GM21390 (cell line): ENCODE results near the gene NCK2.
A peak's percentile ranks its signal among the peaks of the same experiment; 100 is the strongest.

Source experiments
- ATAC-seq: cut with Tn5 transposase; IDR thresholded peaks from one replicate; pipeline ENCODE4 v1.9.1; 2021; ENCODE audit not compliant: unreplicated experiment

NCK2 gene

DNA sequence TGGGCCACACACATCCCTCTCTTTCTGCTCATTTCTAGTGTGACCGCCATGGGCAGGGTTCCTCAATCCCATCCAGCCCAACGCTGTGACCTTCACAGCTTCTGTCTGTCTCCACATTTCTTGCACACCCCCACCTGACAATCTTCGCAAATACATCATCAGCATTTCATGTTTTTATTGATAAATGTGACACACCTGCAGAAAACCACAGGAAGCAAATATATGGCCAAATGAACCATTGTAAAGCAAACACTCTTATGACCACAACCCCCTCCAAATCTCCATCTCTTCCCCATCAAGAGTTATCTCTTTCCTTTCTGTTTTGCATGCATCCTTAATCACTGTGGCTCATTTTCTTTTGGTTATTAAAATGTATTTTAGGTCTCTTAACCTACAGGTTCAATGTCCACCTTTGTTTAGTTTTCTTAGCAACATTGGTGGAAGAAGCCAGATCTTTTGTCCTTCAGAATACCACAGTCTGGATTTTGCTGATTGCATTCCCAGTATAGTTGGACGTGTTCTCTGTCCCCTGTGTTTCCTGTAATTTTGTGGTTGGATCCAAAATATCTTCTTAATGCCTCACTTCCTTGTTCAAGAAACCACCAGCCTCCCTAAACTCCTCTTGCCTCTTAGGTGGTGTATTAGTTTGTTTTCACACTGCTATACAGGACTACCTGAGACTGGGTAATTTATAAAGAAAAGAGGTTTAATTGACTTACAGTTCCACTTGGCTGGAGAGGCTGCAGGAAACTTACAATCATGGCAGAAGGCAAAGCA lies 9.8 kb upstream of the NCK2 start:
- no peak for ATAC-seq

DNA sequence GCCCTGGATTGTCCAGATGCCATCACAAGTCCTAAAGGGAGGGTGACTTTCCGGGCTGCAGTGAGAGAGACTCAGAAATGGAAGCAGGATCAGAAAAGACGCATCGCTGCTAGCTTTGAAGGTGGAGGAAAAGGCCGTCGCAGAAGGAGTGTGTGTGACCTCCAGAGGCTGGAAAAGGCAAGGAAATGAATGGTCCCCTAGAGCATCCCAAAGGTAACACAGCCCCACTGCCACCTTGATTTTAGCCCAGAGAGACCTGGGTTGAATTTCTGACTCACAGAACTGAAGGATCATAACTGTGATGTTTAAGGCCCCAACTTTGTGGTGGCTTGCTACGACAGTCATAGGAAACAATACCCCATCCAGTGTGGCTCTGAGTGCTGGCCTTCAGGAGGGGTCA lies 8.6 kb upstream of the NCK2 start:
- ATAC-seq, result no peak

DNA sequence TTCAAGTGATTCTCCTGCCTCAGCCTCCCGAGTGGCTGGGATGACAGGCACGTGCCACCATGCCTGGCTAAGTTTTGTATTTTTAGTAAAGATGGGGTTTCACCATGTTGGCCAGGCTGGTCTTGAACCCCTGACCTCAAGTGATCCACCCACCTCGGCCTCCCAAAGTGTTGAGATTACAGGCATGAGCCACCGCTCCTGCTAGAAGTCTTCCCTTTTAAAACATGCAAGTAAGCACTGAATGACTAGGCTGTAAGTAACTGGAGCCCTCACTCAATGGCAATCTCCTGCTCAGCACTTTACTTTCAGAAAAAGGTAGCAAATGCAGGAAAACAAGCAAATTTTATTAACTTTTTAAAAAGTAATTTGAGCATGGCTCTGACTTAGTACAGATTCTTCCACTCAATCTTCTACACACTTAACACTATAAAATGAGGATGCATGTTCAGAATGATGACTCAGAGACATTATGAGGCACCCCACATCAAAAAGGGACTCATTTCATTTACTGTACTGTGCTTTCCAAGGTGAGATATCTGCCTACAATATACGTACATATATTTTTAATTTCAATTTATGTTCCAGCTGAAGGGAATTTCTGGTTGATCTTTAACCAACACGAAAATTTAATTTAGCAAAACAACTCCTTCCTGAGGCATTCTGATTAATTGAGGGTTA lies 6.6 kb upstream of the NCK2 start:
- no peak for ATAC-seq

DNA sequence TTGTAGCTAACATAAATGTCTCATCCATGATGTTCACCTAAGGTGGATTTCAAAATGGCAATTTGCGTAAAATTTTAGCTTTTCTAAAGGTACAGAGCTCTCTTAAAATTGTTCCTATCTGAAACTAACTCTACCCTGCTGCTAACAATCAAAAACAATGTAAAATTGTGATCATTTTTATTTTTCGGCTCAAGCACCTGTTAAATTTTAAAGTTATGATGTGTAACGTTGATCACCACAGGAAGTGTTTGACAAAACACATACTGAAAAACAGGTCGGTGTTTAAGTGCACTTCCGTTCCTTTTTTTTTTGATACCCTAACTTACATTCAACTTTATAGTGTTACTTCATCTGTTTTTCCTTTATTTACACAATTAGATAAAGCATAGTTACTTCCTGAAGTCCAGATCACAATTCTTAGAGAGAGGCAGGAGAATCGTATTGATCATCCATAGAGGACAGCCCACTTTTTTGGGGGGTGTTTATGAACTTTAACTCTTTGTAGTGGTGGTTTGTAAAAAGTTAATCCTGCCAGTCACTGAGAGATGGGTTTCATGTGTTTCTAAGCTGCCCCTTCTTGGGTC lies 6.0 kb upstream of the NCK2 start:
- ATAC-seq, result no peak

DNA sequence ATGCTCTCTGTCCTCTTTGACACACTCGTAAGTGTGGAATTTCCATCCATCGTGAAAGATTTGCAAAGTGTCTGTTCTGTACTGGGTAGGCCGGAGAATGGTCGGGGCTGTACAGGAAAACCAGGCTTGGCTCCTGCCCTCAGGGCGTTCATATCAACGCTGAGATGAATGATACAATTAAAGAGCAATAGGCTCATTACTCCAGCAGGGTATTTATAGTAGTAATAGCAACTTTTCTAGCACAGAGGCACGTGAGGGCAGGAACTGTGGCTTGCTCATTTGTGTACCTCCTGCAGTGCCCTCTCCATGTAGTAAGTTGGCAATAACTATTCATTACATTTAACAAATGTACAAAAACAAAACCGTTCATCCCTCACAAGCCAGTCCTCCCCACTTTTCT lies 5.3 kb upstream of the NCK2 start:
- ATAC-seq, result no peak

DNA sequence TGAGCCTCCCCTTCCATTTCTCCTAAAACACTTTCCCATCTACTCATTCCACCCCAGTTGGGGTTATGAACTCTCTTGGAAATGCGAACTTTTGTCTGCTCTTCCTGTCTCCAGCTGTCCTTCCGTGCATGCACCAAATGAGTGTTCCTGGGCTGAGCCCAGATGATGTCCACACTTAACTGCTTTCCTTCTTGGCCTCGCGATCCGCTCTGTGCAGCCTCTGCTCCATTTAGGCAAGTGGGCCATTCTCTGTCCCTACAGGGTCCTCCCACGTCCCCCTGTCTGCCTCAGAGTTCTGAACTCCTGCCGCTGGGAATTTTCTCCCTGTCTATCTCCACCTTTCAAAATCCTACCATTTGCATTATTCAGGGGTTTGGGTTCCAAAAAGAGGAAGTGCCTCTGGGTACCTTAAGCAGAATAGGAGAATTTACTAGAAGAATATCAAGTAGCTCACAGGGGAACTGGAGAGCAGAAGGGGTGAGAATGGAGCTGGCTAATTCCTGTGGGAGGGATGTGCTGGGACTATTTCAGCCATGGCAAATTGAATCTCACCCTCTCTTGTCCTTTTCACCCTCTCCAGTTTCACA lies 4.7 kb upstream of the NCK2 start:
- ATAC-seq, result no peak

DNA sequence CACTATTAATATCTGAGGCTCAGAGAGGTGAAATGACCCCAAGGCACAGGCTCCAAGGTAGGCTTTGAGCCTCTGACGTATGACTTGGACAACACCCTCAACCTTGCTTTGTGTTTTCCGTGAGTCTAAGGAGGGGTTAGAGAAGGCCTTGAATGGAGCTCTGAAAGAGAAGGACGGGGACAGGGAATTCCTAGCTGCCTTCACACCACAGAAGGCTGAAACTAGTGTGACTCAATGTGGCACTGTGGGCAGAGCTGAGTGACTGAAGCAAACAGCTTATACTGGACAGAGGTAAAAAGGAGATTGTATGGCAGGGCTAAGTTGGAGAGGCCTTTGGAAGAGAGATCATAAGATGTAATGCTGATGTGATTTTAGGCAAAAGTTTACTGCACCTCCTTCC lies 3.5 kb upstream of the NCK2 start:
- ATAC-seq, result no peak

DNA sequence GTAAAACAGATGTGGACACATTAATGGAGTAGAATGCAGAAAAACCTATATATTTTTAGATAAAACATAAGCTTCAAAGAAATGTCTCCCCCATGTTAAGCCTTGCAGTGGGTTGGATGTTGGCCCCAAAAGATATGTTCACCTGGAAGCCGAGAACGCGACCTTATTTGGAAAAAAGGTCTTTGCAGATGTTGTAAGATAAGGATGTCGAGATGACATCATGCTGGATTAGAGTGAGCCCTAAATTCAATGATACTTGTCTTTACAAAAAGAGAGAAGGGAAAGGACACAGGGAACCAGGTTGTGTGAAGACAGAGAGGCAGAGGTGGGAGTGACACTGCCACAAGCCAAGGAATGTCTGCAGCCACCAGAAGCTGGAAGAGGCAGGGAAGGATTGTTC lies 3.1 kb upstream of the NCK2 start:
- ATAC-seq, result no peak

DNA sequence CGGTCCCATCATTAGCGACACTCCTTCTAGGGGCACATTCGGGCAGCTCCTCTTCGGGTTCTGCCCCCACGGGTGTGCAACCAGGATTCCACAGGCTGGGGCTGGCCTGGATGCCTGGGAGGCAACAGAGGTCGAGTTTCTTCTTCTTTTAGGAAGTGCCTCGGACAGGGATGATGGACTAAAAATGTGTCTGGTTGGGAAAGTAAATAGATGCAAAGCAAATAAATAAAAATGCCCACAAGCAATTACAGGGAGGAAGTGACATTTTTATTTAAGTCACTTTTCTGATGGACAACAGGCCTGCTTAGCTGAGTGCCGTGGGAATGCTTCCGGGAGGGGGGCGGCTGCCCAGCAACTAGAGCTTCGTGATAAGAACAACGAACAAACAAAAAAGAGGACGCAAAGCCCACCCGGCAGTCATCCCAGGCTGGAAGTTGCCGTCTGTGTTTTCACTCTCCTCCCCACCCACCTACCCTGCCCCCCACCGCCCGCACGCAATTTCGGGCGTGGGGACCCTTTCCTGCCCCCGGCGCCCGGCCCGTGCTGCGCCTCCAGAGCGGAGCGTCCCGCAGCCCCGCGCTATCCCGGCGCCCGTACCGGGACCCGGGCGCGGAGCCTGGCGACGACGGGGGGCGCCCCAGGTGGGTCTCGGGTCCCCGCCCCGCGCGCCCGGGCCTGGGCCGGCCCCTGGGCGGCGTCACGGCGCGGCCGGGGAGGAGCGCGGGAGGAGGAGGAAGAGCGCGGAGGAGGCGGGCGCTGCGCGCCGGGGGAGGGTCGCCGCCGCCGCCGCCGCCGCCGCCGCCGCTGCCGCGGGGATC lies 412 bp upstream of the NCK2 start:
- peak; percentile 73 for ATAC-seq

DNA sequence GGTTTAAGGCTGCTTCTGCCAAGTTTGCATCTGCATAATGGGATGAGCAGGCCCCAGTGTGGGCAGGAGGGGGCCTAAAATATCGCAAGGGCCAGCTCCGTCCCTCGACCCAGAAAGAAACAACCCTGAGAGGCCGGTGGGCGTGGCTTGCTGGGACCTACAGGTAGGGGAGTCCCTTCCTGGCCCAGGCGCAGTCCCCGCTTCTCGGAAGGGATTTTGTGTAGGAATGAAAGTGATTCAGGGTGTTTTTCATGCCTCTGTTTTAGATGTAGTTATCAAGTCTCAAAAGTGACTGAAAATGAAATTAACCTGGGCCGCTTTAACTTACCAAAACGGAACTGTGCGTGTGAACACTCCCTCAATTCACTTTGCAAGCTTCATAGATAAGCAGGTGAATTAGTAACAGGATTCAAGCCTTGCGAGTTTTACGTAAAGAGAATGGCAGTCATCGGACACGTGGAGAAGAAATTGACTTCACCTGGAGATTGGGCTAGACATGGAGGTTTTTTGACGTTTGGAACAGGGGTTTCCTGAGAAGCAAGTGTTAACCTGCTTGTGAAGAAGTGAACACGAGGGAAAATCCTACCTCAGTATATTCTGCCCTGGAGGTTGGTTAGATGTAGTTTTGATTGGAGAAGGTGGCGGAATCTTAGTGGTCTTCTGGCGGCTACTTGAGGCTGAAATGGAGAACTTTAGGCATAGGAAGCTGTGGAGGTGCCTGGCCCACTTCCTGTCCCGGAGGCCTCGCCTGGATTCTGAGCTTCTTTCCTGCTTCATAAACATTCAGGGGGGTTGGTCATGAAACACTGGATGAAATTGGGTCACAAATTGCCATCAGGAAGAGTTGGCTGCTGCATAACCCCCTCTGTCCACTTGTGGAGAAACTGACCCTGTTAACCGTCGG lies 1.7 kb downstream of the NCK2 start:
- peak; percentile 46 for ATAC-seq

DNA sequence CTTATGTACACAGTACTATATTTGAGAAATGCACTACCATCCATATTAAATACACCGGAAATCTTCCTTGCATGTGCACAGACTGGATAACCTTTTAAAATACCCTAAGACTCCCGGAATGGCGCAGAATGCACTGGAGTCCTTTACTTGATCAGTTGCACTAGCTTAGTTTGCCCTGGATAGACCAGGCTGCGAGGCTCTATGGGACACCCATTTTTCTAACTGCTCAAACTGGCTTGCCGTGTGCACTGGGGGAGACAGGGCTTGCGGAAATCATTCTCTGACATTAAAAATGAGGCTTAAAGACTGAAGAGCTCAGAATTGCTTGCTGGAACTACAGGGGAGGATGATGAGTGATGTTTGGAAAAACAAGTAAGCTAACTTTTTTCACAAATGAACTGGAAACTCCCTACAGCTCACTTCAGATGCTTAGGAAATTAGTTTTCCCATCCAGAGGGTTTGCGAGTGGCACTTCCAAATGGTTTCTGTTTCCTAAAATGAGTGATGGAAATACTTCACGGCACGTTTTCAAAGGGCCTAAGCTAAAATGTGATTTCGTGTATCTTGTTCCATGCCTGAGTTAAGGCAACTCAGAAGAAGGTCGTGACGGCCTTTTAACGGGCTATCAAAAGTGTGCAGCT lies 2.7 kb downstream of the NCK2 start:
- ATAC-seq, result no peak

DNA sequence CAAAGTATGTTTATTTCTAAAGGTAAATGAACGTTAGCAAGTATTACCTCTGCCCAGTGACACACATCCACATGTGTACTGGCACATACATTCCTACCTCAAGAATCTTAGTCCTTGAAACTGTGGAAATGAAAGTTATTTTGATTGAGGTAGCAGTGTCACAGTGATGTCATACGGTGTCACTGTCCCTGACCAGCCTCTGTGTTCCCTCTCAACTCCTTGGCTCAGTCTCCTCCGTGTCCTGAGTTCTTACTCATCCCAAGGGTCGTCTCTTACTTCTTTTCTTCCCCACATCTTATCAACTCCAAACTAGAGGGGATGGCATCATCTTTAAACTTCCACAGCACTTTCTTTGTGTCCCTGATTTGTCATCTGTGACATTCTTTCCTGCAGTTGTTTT lies 3.3 kb downstream of the NCK2 start:
- no peak for ATAC-seq

DNA sequence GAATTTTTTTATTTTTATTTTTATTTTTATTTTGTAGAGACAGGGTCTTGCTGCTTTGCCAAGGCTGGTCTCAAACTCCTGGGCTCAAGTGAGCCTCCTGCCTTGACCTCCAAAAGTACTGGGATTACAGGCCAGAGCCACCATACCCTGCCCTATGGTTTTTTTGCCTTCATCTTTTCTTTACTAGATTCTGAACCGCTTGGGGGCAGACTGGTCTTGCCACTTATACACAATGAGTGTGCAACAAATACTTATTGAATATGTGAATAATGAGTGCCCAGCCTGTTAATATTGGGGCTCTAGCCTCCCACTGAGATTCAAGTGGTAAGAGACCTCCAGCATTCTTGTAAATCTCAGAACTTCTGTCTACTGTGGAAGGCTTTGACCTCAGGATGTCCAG lies 3.9 kb downstream of the NCK2 start:
- ATAC-seq, result no peak

DNA sequence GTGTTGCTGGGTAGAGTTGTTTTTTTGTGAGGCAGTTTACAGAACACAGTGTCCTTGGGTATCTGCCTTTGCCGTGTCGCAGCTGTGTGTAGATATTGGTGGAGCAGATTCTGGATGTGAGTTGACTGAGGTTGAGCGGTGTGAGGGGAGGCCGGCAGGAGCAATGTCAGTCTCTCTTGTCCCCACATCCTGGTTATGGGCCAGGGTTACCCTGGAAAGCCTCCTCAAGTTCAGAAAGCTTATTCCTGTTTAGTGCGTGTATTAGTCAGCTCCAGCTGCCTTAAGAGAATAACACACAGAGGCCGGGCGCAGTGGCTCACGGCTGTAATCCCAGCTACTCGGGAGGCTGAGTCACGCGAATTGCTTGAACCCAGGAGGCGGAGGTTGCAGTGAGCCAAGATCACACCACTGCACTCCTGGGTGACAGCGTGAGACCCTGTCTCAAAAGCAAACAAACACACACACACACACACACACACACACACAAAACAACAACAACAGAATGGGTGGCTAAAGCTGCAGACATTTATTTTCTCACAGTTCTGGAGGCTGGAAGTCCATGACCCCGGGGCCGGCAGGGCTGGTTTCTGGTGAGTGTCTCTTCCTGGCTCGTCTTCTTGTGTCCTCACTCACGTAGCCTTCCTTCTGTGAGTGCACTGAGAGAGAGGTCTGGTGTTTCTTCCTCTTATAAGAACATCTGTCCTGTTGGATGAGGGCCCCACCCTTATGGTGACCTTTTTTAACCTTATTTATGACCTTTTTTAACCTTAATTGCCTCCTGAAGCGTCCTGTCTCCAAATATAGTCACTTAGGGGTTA lies 5.1 kb downstream of the NCK2 start:
- ATAC-seq, result no peak

DNA sequence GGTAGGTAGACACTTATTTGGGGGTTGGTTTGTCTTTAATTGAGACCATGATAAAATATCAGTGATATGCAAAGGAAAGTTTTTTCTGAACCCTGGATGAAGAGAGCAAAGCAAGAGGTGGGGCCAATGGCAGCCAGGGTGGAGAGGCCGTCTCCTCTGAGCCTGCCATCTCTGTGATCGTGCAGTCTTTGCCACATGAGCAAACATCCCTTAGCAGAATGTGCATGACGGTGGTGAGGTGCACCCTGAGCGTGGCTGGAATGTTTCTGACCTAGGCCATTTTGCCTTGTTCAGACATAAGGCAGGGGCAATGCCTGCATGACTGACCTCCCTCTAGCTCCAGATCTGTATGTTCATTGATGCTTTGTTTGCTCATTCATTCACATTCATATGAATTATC lies 6.0 kb downstream of the NCK2 start:
- no peak for ATAC-seq

DNA sequence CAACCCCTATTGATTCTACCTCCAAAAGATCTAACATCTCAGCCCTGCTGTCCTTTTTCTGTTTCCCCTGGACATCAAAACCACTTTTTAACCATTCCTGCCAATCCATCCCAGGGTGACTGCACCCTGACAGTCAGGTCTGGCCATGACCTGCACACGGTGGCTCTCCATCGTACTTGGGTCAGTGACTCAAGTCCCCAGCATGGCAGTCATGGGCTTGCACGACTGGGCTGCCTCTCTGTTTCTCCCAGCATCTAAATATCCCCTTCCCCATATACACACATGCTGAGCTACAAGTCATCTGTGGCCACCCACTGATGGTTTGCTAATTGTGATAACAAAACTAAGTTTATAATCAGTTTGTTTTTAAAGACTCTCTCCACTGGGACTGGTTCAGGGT lies 6.6 kb downstream of the NCK2 start:
- ATAC-seq, result no peak

DNA sequence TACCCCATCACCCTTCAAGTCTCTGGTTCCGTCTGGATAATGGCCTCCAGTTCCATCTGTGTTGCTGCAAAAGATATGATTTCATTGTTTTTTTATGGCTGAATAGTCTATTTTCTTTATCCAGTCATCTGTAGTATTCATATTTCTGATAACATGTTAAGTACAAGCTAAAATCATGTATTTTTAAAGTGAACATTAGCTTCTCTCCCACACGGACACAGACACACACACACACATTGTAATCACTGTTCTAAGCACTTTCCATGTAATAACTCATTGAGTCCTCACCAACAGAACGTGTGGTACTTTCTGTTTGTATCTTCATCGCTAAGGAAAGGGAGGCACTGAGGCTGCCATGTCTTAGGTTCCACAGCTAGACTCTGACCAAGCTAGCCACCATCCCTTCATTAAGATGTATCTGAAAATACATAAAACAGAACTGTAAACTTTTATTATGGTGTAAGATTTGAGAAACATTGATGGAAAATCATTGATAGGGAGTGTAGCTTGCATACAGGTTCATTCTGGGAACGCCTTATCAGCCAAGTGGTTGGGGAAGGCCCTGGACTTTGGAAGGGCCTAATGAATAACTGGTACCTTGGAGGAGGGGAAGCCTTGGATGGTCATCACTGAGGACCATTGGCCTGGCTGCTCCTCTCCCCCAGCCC lies 8.1 kb downstream of the NCK2 start:
- no peak for ATAC-seq

DNA sequence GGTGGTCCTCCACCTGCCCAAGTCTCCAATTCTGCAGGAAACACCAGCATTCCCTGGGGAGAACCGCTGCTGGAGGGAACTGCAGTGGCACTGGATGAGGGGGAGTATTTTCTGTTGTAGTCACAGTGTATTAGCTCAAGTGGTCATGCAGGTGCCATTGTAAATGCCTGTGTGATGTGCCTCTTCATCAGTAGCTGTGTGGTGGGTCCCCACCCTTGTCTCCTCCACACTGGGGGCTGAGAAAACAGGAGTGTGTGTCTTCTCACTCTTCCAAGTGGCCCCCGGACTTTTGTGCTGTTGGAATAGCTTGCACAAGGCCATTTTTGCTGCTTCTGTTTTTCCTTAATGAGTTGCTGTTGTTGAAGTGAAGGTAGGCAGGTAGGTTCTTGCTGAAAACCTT lies 8.7 kb downstream of the NCK2 start:
- ATAC-seq, result no peak
